Jurkat, Clone E6-1 (cell line): Measurements from ENCODE around the gene DIAPH2.

ENCODE experiments used
- DNase-seq: peaks from one replicate; pipeline ENCODE4 v3.0.0-alpha.2; 2011; ENCODE audit warnings: low read depth, low spot score
- H3K4me3 ChIP-seq: 2 replicates; pipeline ENCODE4 v1.5.1; 2011; ENCODE audit warnings: mild to moderate bottlenecking, low read length, control low read depth, moderate library complexity

Gene DIAPH2

GRCh38 chrX:97479106-97479890 is 794.7 kb downstream of the DIAPH2 start:
- DNase-seq: no peak
- H3K4me3 ChIP-seq: no peak overlapping the region

DNA sequence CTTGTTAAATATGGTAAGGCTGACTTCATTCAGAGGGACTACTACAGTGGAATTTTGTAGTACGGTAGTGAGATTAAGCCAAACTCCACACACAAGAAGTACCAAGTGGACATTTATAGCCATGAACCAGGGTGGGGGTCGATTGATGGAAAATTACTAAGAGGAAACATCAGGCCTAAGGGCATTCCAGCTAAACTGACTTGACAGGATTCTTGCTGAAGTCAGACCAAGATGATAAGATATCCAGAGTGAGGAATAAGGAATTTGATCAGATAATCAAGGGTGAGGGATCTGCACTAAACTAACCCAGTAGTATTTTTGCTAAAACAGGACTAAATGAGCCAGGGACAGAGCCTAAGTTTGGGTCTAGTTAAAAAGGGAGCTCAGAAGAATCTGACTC is 796.6 kb downstream of the DIAPH2 start:
- H3K4me3 ChIP-seq: no peak overlapping the region
- DNase-seq: no peak

DNA sequence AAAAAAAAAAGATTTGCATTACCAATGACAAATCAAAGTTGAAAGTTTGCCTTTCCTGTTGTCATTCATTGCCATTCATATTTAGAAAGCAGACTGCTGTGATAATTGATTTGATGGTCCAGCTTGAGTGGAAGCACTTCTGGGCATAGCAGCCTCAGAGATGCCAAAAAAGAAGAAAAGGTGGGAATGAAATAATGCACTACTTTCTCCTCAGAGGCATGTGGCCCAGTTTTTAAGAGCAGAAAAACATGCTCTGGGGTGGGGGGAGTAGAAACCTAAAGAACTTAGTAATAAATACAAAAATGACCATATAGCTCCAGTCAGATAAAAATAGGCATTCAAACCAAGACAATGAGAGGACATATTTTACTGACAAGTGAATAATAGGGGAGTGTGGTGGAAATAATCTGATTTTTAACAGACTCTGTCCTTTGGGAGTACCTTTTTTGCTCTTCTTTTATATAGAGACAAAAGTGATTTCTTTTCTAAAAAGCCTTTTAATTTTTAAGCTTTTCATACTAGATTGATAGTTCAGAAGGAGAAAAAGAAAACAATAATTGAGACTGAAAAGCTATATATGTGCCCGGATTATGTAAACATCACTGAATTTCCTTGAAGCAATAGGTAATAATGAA is 798.1 kb downstream of the DIAPH2 start:
- no peak for DNase-seq
- H3K4me3 ChIP-seq: no peak overlapping the region

DNA sequence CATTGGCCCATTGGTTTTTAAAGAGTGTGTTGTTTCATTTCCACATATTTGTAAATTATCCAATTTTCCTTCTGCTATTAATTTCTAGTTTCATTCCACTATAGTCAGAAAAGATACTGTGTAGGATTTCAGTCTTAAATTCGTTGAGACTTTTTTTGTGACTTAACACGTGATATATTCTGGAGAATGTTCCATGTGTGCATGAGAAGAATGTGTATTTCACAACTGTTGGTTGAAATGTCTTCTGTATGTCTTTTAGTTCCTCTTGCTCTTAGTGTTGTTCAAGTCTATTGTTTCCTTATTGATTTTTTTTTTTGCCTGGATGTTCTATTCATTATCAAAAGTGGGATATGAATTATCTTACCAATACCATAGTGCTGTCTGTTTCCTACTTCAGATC is 806.0 kb downstream of the DIAPH2 start:
- DNase-seq: no peak

DNA sequence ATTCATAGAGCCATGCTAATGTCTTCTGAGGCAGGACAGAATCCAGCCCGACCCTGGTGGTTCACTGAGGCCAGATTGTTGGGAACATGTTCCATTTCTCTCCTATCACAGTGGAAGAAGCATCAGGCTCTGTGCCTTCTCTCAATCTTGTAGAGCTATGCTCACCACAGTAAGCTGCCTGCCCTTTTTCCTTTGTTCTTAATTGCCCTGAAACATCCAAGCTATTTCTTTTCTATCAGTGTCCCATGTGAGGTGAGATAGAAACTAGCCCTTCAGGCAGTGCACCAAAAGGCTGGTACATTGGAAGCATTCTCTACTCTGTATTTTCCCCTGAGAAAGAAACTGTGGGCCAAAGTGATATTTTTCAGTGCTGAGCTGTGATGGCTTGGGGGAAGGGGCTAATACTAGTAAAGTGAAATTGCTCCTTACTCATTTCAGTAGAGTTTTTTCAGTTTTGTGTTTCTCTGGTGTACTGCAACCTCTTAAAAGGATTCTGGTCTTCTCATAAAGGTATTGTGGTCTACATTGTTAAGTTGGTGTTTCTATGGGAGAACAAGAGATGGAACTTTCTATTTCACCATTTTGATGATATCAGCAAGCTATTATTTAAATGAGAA is 810.2 kb downstream of the DIAPH2 start:
- no peak for DNase-seq

More for the DNA sequence above, 806.0 kb downstream of the DIAPH2 start:
- no peak overlapping the region for H3K4me3 ChIP-seq

DNA sequence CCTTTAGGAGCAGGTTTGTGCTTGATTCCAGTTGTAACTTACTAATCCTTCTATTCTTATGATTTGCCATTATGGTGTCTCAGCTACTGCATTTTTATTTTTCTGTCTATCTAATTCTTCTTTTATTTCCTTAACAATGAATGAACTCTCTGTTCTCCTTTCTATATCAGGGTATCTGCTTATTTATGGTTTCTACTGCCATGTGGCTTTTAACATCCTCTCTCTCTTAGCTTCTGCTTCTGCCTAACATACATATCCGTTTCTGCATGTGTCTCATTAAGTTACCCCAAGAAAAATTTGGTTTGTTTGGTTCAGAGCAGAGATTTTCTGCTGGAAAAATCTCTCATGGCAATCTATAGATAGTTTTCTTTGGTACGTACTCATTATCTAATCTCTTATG is 813.5 kb downstream of the DIAPH2 start:
- no peak for DNase-seq
- no peak overlapping the region for H3K4me3 ChIP-seq

More for the DNA sequence above, 810.2 kb downstream of the DIAPH2 start:
- no peak overlapping the region for H3K4me3 ChIP-seq

DNA sequence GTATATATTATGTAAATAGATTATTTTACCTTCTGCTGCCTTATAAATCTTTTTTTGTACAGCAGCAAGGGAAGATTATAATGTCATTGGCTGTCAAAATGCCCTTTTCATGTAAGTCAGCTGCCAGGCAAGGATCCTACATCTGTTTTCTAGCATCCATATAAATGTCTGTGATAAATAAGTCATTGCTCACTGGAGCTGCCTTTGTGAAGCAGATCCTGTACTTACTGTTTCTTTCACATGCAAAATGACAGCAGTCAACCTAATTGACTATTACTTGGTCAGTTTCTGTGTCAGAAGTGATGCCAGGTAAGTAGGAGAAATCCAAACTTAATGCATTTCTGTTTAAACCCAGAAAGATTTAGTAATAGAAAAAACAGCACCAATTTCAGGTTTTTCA is 819.8 kb downstream of the DIAPH2 start:
- no peak for DNase-seq
- H3K4me3 ChIP-seq: no peak overlapping the region

DNA sequence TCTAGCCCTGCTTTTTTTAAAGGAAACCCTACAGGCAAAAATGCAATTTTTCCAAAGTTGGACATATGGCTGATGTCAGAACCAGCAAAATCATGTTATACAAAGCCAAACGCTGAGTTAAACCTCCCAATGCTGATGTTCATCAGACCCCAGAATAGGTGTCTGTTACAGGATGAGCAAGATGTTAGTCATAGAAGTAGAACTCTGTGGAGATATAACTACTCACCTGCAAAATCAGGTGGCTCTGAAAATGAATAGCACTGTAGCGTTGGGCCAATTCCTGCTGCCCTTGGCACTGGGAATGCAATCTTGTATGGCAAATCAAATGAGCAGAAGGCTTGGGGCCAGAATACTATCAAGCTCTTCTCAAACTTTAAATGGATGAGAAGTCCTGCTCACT is 833.1 kb downstream of the DIAPH2 start:
- H3K4me3 ChIP-seq: no peak overlapping the region
- no peak for DNase-seq

DNA sequence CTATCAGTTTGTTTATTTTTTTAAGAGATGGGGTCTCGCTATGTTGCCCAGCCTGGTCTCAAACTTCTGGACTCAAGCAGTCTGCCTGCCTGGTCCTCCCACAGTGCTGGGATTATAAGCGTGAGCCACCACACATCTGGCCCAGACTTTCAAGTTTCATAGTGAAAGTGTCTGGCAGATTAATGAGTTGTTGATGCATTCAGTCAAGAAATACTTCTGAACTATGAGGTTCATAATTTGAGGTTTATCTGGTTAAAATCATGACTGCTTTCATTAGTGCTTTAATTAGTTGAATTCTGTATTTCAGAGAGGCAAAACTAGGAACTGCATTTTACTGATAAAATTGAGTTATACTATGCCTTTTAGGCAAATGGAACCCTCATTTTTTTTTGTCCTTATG is 837.7 kb downstream of the DIAPH2 start:
- no peak for DNase-seq
- H3K4me3 ChIP-seq: no peak overlapping the region

DNA sequence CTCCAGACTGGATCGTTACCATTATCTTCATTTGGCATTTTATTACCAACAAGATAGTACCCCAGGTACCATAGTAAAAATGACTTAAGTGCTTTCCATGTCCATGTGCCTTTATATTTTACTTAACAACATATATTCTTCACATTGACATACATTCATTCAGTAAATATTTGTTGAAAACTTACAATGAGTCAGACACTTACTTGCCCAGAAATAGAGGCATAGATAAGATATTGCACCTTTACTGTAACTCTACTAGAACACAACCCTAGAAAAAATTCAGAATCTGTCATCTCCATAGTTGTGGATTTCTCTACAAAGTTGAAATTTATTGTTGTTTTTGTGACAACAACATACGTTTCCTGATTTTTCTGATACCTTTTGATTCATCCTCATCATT is 839.7 kb downstream of the DIAPH2 start:
- DNase-seq: no peak
- H3K4me3 ChIP-seq: no peak overlapping the region

DNA sequence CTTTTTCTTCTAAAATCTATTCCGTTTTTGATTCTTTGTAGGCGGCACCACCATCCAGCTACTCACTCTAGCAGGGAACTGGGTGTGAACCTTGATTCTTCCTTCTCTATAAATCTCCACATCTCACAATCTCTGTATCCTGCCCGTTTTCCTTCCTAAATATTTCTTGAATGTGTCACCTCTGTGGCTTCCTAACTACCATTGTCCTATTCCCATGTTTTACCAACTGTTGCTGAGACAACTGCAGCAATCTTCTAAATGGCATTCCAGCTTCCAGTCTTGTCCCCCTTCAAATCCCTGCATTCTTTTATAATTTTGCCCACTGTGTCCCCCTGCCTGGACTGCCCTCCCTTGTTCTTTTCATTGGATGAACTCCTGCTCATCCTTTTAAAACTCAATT is 840.4 kb downstream of the DIAPH2 start:
- no peak overlapping the region for H3K4me3 ChIP-seq
- DNase-seq: no peak

DNA sequence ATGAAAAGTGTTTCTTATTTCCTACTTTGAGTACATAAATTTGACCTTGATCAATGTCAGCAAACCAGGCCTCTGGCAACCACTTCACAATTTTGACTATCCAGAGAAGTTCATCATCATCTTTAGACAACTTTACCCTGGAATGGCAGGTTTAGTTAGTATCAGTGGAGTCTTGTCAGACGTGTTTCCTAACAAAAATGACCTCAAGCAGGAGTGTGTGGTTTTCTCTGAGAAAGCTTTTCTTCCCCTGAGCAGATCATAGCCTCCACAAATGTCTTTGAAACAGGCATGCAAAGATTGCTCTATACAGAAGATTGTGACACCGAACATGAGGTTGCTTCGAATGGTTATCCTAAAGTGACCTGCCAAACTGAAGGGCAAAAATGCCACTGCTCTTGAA is 841.3 kb downstream of the DIAPH2 start:
- H3K4me3 ChIP-seq: no peak overlapping the region
- no peak for DNase-seq

DNA sequence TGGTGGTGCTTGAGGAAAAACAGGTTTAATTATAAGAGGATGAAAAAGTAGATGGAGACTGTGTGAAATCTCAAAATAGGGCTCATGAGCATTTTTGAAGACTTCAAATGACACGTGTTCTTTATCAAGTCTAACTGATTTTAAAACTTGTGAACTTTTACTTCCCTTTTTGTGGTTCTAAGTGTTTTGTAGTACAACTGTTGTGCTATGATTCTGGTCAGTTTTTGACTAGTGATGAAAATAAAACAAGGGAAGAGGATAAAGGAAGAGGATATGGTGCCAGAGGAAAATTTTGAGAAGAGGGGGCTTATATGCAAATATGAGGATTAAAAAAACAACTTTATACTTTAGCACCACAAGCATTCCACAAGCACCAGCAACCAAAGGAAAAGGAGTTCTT is 843.1 kb downstream of the DIAPH2 start:
- DNase-seq: no peak
- H3K4me3 ChIP-seq: no peak overlapping the region

DNA sequence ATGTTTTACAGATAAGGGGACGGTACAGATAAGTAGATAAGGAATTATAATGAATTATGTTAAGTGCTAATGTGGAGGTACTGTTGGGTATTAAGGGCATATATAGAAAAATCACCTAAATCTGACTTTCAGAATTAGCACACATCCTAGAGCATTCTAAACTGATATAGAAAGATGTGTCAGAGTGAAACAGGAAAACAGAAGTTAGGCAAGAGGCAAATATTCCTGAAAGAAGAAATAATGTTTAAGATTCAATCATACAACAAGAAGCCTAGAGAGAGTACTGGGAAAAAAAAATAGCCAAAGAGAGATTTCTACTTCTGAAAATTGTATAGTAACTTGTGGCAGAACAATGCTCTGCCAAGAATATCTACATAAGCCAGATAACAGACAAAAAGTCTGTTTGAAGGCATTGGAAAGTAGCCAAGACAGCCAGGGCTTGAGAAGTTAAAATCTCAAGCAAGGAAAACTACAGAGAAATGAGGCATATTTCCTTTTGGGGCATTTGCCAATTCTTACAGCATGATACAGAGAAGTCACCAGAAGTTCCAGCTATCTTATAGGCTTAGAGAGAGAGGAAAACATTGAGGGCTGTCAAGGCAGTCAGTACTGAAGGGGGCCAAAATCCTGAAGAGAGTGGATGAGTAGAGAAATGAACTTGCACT is 845.0 kb downstream of the DIAPH2 start:
- no peak for DNase-seq

DNA sequence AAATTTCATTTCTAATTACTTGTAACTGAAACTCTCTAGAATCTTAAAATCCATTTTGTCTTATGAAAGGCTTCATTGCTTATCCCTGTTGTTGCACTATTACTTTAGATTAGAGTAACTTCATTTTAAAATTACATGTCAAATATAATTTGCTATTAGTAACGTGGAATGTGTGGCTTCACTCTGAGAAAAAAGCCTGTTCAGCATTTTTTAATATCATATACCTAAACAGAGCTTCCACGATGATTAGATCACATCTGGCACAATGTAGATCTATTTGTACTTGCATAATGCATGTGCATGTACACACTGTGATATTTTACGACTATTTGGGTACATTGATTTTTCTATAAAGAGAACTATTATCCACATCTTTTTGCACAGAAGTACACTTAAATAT is 847.2 kb downstream of the DIAPH2 start:
- H3K4me3 ChIP-seq: no peak overlapping the region
- DNase-seq: no peak

More for the DNA sequence above, 845.0 kb downstream of the DIAPH2 start:
- no peak overlapping the region for H3K4me3 ChIP-seq

DNA sequence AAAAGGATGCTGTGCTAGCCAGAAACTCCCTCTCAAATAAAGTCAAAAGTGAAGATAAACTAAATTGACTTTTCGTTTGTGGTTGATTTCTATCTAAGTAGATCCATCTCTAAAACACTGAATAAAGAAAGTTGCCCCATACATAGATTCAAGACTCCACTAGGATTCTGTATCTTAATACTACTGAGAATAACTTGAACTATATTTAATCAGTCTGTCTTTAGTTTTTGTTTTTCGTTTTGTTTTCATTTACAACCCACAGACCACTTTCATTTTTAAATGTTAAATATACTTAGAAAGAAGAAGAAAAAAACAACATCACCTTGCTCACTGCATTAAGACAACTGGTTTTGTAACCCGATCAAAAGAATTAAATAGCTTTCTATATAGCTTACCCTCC is 854.1 kb downstream of the DIAPH2 start:
- DNase-seq: no peak
- no peak overlapping the region for H3K4me3 ChIP-seq

DNA sequence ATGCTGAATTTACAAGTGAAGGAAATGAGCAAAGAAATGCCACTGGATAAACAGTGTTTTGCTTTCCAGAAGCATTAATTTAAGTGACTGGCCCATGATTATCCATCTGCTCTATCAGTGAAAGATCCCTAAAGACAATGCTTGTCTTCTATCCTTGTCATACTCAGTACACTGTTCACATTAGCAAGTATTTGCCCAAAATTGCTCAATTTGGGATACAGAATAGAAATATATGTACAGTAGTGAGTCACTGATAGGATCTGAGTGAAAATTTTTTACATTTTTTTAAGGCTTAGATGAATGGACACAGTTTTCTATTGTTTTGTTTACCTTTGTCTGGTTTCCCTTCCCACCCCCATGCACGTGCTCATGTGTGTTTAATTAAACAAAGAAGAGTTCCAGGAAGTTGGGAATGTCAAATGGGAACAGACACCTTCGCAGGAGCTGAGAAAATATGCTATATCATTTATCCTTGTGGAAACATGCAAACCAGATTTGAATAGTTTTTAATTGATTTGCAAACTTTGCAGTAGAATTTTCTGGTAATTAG is 855.4 kb downstream of the DIAPH2 start:
- DNase-seq: no peak

GRCh38 chrX:97547877-97548578 is 863.4 kb downstream of the DIAPH2 start:
- H3K4me3 ChIP-seq: no peak overlapping the region
- DNase-seq: no peak

More for the DNA sequence above, 855.4 kb downstream of the DIAPH2 start:
- no peak overlapping the region for H3K4me3 ChIP-seq

GRCh38 chrX:97551821-97552220 is 867.2 kb downstream of the DIAPH2 start:
- no peak overlapping the region for H3K4me3 ChIP-seq
- no peak for DNase-seq
